Breast epithelium (tissue), 3 donors: Measurements from ENCODE around the gene SH3TC1.

Experiments
- POLR2A ChIP-seq: fragments of 450-650 bp; IDR thresholded peaks from one replicate; pipeline ENCODE4 v1.6.1; 2016; ENCODE audit warnings: antibody characterized with exemption, mild to moderate bottlenecking, moderate library complexity
- POLR2AphosphoS5 ChIP-seq, 3 donors: sonication (generic); formaldehyde crosslinking; IDR thresholded peaks; one replicate each; pipeline ENCODE4 v1.6.1; 2017; ENCODE audit warnings: antibody characterized with exemption in 3 of 3
- TF ChIP-seq, protein P1 (sequence below), 3 donors: fragments of 450-650 bp; IDR thresholded peaks; one replicate each; pipeline ENCODE4 v1.5.1; 2016 to 2017; ENCODE audit warnings: antibody characterized with exemption in 3 of 3, mild to moderate bottlenecking in 3 of 3, moderate library complexity in 3 of 3

DNA sequence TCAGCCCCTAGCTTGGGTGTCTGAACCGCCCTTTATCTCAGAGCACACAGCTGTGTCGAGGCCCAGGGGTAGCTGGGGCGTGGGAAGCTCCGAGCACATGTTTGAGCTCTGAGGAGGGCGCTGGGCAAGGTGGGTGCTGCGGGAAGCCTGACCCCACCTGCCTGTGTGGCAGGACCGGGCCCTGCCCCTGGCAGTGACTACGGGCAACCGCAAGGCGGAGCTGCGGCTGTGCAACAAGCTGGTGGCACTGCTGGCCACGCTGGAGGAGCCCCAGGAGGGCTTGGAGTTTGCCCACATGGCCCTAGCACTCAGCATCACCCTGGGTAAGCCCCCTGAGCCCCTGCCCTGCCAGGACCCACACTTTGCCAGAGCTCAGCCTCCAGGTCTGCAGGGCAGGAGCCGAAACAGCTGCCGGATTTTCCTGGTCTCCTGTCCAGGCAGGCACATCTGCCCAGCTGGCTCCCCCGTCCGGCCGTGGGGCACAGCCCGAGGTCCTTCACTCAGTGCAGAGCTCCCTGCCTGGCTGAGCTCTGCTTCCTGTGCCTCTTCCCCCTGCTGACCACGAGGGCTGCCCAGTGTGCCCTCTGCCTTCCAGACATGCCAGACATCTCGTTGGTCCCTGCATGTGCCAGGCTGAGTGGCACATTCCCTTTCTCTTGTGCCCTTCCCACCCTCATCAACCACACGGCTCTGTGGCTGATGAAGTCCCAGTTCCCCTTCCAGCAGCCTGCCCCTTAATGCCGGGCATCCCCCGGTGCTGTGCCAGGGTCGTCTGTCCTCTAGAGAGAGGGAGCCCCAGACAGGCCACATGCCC, 37.2 kb downstream of the SH3TC1 start:
- TF ChIP-seq, protein P1, sequence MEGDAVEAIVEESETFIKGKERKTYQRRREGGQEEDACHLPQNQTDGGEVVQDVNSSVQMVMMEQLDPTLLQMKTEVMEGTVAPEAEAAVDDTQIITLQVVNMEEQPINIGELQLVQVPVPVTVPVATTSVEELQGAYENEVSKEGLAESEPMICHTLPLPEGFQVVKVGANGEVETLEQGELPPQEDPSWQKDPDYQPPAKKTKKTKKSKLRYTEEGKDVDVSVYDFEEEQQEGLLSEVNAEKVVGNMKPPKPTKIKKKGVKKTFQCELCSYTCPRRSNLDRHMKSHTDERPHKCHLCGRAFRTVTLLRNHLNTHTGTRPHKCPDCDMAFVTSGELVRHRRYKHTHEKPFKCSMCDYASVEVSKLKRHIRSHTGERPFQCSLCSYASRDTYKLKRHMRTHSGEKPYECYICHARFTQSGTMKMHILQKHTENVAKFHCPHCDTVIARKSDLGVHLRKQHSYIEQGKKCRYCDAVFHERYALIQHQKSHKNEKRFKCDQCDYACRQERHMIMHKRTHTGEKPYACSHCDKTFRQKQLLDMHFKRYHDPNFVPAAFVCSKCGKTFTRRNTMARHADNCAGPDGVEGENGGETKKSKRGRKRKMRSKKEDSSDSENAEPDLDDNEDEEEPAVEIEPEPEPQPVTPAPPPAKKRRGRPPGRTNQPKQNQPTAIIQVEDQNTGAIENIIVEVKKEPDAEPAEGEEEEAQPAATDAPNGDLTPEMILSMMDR (IDR thresholded peaks at IDR 0.05): no peak
- TF ChIP-seq POLR2A (no peak), POLR2AphosphoS5 (IDR thresholded peaks at IDR 0.05) (no peak)
